H1 (cell line): ENCODE results near the gene TNS1. TPM values are rescaled to one million over a fixed set of nuclear protein-coding genes. Genes with fewer than 3 reads are reported as not detected.
"Not testable (repeated sequence)": the region's sequence is repeated elsewhere in the genome, so short reads cannot be mapped to it uniquely, and the experiment has no call there.

Experiments used
- CTCF ChIA-PET: fragments of 300-600 bp; sonication (Branson Sonifier 250); formaldehyde crosslinking; loops from one replicate; lab custom pipeline; 2021; ENCODE audit not compliant: partially characterized antibody; lab: Charles Lee
- POLR2A ChIA-PET: fragments of 300-600 bp; sonication (Branson Sonifier 250); formaldehyde crosslinking; loops from one replicate; lab custom pipeline; 2021; ENCODE audit warnings: inconsistent platforms; ENCODE audit not compliant: partially characterized antibody; lab: Charles Lee
- DNase-seq, 2 experiments: peaks; one replicate each; pipeline versions ENCODE4 v3.0.0 to v3.0.0-alpha.2; 2010 to 2022; ENCODE audit warnings: low spot score in 2 of 2, low read depth in 1 of 2, mixed read lengths in 1 of 2
- FAIRE-seq: peaks from 2 replicates; lab custom pipeline; 2011; peaks lifted over from hg19 to GRCh38; lab: Jason Lieb, UNC
- H2AFZ ChIP-seq: 2 replicates; pipeline ENCODE4 v1.8.1; 2012; ENCODE audit warnings: low read length, inconsistent platforms
- H2AK5ac ChIP-seq: 2 replicates; pipeline ENCODE4 v1.6.1; 2013; ENCODE audit warnings: low read depth, low read length
- H2BK120ac ChIP-seq: replicated peaks from 2 replicates; pipeline ENCODE3; 2013; ENCODE audit warnings: low read depth, low read length, inconsistent platforms
- H2BK12ac ChIP-seq: 2 replicates; pipeline ENCODE4 v1.6.1; 2013; ENCODE audit warnings: low read depth, low read length
- H2BK15ac ChIP-seq: 2 replicates; pipeline ENCODE4 v1.6.1; 2013; ENCODE audit warnings: low read length
- H2BK20ac ChIP-seq: 2 replicates; pipeline ENCODE4 v1.6.1; 2013; ENCODE audit warnings: low read length
- H2BK5ac ChIP-seq: 2 replicates; pipeline ENCODE4 v1.6.1; 2013; ENCODE audit warnings: low read depth, low read length
- H3K14ac ChIP-seq: 2 replicates; pipeline ENCODE4 v1.6.1; 2013; ENCODE audit warnings: inconsistent platforms; ENCODE audit not compliant: insufficient read length
- H3K18ac ChIP-seq: 2 replicates; pipeline ENCODE4 v1.6.1; 2013; ENCODE audit warnings: low read length; ENCODE audit errors: extremely low read depth
- H3K23ac ChIP-seq: 2 replicates; pipeline ENCODE4 v1.6.1; 2013; ENCODE audit warnings: inconsistent platforms; ENCODE audit not compliant: insufficient read length
- H3K23me2 ChIP-seq: 2 replicates; pipeline ENCODE4 v1.6.1; 2013; ENCODE audit warnings: low read depth, low read length
- H3K27ac ChIP-seq: 2 replicates; pipeline ENCODE4 v1.6.1; 2011; ENCODE audit warnings: low read depth, low read length, inconsistent platforms
- H3K27me3 ChIP-seq, 4 experiments: replicated peaks in 1 of 4; 1 replicate in 1 of 4; 2 replicates in 3 of 4; pipeline versions ENCODE4 v1.6.1 to v1.8.1; 2011 to 2013; ENCODE audit warnings: low read length in 3 of 4, mild to moderate bottlenecking in 3 of 4, inconsistent platforms in 2 of 4, mixed read lengths in 2 of 4, moderate library complexity in 1 of 4; ENCODE audit not compliant: control insufficient read depth in 3 of 4, insufficient read depth in 3 of 4; ENCODE audit errors: extremely low read depth in 1 of 4
- H3K36me3 ChIP-seq, 4 experiments: 2 replicates each; pipeline versions ENCODE4 v1.6.1 to v1.8.1; 2011 to 2013; ENCODE audit warnings: mild to moderate bottlenecking in 4 of 4, low read length in 3 of 4, moderate library complexity in 2 of 4, control low read depth in 1 of 4, inconsistent platforms in 1 of 4; ENCODE audit not compliant: insufficient read depth in 4 of 4, control insufficient read depth in 2 of 4
- H3K4ac ChIP-seq: replicated peaks from 2 replicates; pipeline ENCODE3; 2013; ENCODE audit warnings: low read length, low read depth, mixed read lengths, inconsistent platforms; ENCODE audit not compliant: insufficient read length
- H3K4me1 ChIP-seq, 4 experiments: replicated peaks in 1 of 4; 1 replicate in 1 of 4; 2 replicates in 3 of 4; pipeline versions ENCODE4 v1.6.1 to v1.8.1; 2011 to 2013; ENCODE audit warnings: low read length in 3 of 4, inconsistent platforms in 2 of 4, mixed read lengths in 1 of 4; ENCODE audit not compliant: insufficient read depth in 4 of 4, control insufficient read depth in 3 of 4
- H3K4me2 ChIP-seq, 2 experiments: 2 replicates each; pipeline versions ENCODE4 v1.6.1 to v1.8.1; 2011 to 2013; ENCODE audit warnings: low read depth in 2 of 2, low read length in 2 of 2, control low read depth in 1 of 2, inconsistent platforms in 1 of 2, mild to moderate bottlenecking in 1 of 2; ENCODE audit not compliant: insufficient read depth in 1 of 2
- H3K4me3 ChIP-seq, 4 experiments: fragments of 200-600, 300-600 bp in 1 of 4; sonication (generic), shearing (Covaris generic), sonication (Bioruptor Twin) in 1 of 4; 2 replicates each; pipeline versions ENCODE4 v1.5.1 to v1.8.1; 2011 to 2016; ENCODE audit warnings: low read length in 4 of 4, low read depth in 3 of 4, control low read depth in 2 of 4, inconsistent platforms in 2 of 4, mild to moderate bottlenecking in 2 of 4, mixed read lengths in 1 of 4, moderate library complexity in 1 of 4; ENCODE audit not compliant: insufficient read depth in 2 of 4; ENCODE audit errors: extremely low read depth in 1 of 4
- H3K56ac ChIP-seq: replicated peaks from 2 replicates; pipeline ENCODE3; 2013; ENCODE audit warnings: low read depth, mild to moderate bottlenecking, mixed read lengths, low read length, inconsistent platforms; ENCODE audit not compliant: insufficient read length
- H3K79me1 ChIP-seq: 2 replicates; pipeline ENCODE4 v1.6.1; 2013; ENCODE audit warnings: low read depth, low read length, control low read depth
- H3K79me2 ChIP-seq, 2 experiments: 2 replicates each; pipeline versions ENCODE4 v1.6.1 to v1.8.1; 2012 to 2013; ENCODE audit warnings: low read length in 2 of 2, mild to moderate bottlenecking in 2 of 2, inconsistent platforms in 1 of 2; ENCODE audit not compliant: insufficient read depth in 2 of 2, control insufficient read depth in 1 of 2
- H3K9ac ChIP-seq, 4 experiments: replicated peaks in 1 of 4; 1 replicate in 1 of 4; 2 replicates in 3 of 4; pipeline versions ENCODE4 v1.6.1 to v1.8.1; 2011 to 2013; ENCODE audit warnings: low read depth in 3 of 4, low read length in 3 of 4, control low read depth in 2 of 4, mild to moderate bottlenecking in 2 of 4, moderate library complexity in 2 of 4, inconsistent platforms in 1 of 4; ENCODE audit errors: extremely low read depth in 1 of 4
- H3K9me3 ChIP-seq, 2 experiments: 2 replicates each; pipeline versions ENCODE4 v1.6.1 to v1.8.1; 2012 to 2013; ENCODE audit warnings: mild to moderate bottlenecking in 2 of 2, moderate library complexity in 2 of 2, control low read depth in 1 of 2, inconsistent platforms in 1 of 2, low read depth in 1 of 2, low read length in 1 of 2, mixed read lengths in 1 of 2; ENCODE audit not compliant: insufficient read depth in 2 of 2
- H4K20me1 ChIP-seq, 2 experiments: replicated peaks in 1 of 2; 2 replicates each; pipeline versions ENCODE3 to v1.8.1; 2011 to 2013; ENCODE audit warnings: inconsistent platforms in 2 of 2, low read length in 2 of 2, mild to moderate bottlenecking in 1 of 2; ENCODE audit not compliant: insufficient read depth in 2 of 2, control insufficient read depth in 1 of 2
- H4K5ac ChIP-seq: 2 replicates; pipeline ENCODE4 v1.6.1; 2013; ENCODE audit warnings: low read length, low read depth, mixed read lengths, inconsistent platforms; ENCODE audit not compliant: insufficient read length
- H4K8ac ChIP-seq: 2 replicates; pipeline ENCODE4 v1.8.0; 2013; ENCODE audit warnings: mild to moderate bottlenecking, moderate library complexity, low read length, inconsistent platforms; ENCODE audit not compliant: insufficient read depth; ENCODE audit errors: extremely low read depth
- H4K91ac ChIP-seq: replicated peaks from 2 replicates; pipeline ENCODE3; 2013; ENCODE audit warnings: low read length, mixed read lengths, inconsistent platforms; ENCODE audit not compliant: insufficient read length
- WGBS, 2 experiments: shearing (Covaris generic) in 1 of 2; methylation state at CpG; one replicate each; pipeline versions ENCODE4 v1.1.6 to v1.1.7; 2013 to 2015; ENCODE audit warnings: low lambda C conversion rate in 2 of 2, mixed read lengths in 2 of 2, inconsistent platforms in 1 of 2, low coverage in 1 of 2, missing lambda C conversion rate in 1 of 2; ENCODE audit not compliant: insufficient replicate concordance in 2 of 2, insufficient coverage in 1 of 2, insufficient read length in 1 of 2; ENCODE audit errors: extremely low coverage in 1 of 2, missing lambda C conversion rate in 1 of 2; 5-methylcytosine and 5-hydroxymethylcytosine counted together
- polyA plus RNA-seq, 7 experiments: library from polyadenylated mRNA; depleted of rRNA in 3 of 7; stranded (reverse) in 5 of 7; unstranded in 2 of 7; fragments of >200 nt in 5 of 7; fragments of 200-250 nt in 2 of 7; gene quantifications; 1 replicate in 5 of 7; 2 replicates in 1 of 7; 4 replicates in 1 of 7; pipeline versions ENCODE4 v1.2.1 to v1.2.3, GENCODE V29; 2011 to 2013; ENCODE audit warnings: missing spikeins in 2 of 7, mixed read lengths in 2 of 7
- total RNA-seq: library from RNA; stranded (reverse); fragmentation: NEBNext Ultra II Directional; extraction: Animal tissue kit (Norgen Biotek cat#: 25700); gene quantifications from 2 replicates; pipeline ENCODE4 v1.2.1, GENCODE V29; 2021

The TNS1 gene
- total and polyA plus RNA-seq, 2 of the 8 experiments (the other 6 are each of a cell fraction or from before 2014, with no cell fraction given), result 1.5 to 5.1 TPM

DNA sequence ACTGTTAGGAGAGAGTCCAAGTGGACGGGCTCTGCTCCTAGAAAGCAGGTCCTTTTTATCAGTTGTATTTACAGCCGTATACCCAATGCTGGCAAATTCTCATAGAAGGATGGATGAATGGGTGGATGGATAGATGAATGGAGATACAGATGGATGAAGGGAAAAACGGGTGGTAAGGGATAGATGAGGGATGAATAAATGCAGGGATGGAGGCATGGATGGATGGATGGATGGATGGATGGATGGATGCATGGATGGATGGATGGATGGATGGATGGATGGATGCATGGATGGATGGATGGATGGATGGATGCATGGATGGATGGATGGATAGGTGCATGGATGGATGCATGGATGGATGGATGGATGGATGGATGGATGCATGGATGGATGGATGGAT, 193.8 kb downstream of the TNS1 start:
- FAIRE-seq, H3K18ac ChIP-seq, H3K79me1 ChIP-seq, H4K5ac ChIP-seq, H3K23ac ChIP-seq, H2BK20ac ChIP-seq, H3K4me3 ChIP-seq, H3K56ac ChIP-seq, H3K27ac ChIP-seq, H2BK5ac ChIP-seq, H2AK5ac ChIP-seq, H3K36me3 ChIP-seq, H4K8ac ChIP-seq, H3K27me3 ChIP-seq, H3K4me2 ChIP-seq, H3K9me3 ChIP-seq, H4K91ac ChIP-seq, DNase-seq, H2BK12ac ChIP-seq, H2BK120ac ChIP-seq, H3K79me2 ChIP-seq, H3K4me1 ChIP-seq, H2BK15ac ChIP-seq, H3K14ac ChIP-seq, H3K4ac ChIP-seq, H3K9ac ChIP-seq, H2AFZ ChIP-seq, H4K20me1 ChIP-seq: not testable (repeated sequence)
- H3K23me2 ChIP-seq, result peaks cover 10% of the 10 kb centered on the region
- CTCF ChIA-PET, result interaction anchor here (2.8 to 30.4 kb wide), 4 partner anchors 18 to 91 kb away, joined by 10 to 759 read pairs (median 70); no protein-coding TSS in a partner anchor
- WGBS, 2 experiments, result 53 to 100% methylated on average over 1 to 3 of the region's 3 CpGs
- POLR2A ChIA-PET, result interaction anchor here (0.7 kb wide), 2 partner anchors 23 to 1143 kb away, joined by 3 read pairs; no protein-coding TSS in a partner anchor
